H1 (cell line): ENCODE results near the gene KIF20A. TPM values are rescaled to one million over a fixed set of nuclear protein-coding genes. Genes with fewer than 3 reads are reported as not detected.

Experiments
- CTCF ChIA-PET: fragments of 300-600 bp; sonication (Branson Sonifier 250); formaldehyde crosslinking; loops from one replicate; lab custom pipeline; 2021; ENCODE audit not compliant: partially characterized antibody; lab: Charles Lee
- POLR2A ChIA-PET: fragments of 300-600 bp; sonication (Branson Sonifier 250); formaldehyde crosslinking; loops from one replicate; lab custom pipeline; 2021; ENCODE audit warnings: inconsistent platforms; ENCODE audit not compliant: partially characterized antibody; lab: Charles Lee
- DNase-seq, 2 experiments: peaks; one replicate each; pipeline versions ENCODE4 v3.0.0 to v3.0.0-alpha.2; 2010 to 2022; ENCODE audit warnings: low spot score in 2 of 2, low read depth in 1 of 2, mixed read lengths in 1 of 2
- FAIRE-seq: peaks from 2 replicates; lab custom pipeline; 2011; peaks lifted over from hg19 to GRCh38; lab: Jason Lieb, UNC
- H2AFZ ChIP-seq: 2 replicates; pipeline ENCODE4 v1.8.1; 2012; ENCODE audit warnings: low read length, inconsistent platforms
- H2AK5ac ChIP-seq: 2 replicates; pipeline ENCODE4 v1.6.1; 2013; ENCODE audit warnings: low read depth, low read length
- H2BK120ac ChIP-seq: replicated peaks from 2 replicates; pipeline ENCODE3; 2013; ENCODE audit warnings: low read depth, low read length, inconsistent platforms
- H2BK12ac ChIP-seq: 2 replicates; pipeline ENCODE4 v1.6.1; 2013; ENCODE audit warnings: low read depth, low read length
- H2BK15ac ChIP-seq: 2 replicates; pipeline ENCODE4 v1.6.1; 2013; ENCODE audit warnings: low read length
- H2BK20ac ChIP-seq: 2 replicates; pipeline ENCODE4 v1.6.1; 2013; ENCODE audit warnings: low read length
- H2BK5ac ChIP-seq: 2 replicates; pipeline ENCODE4 v1.6.1; 2013; ENCODE audit warnings: low read depth, low read length
- H3K14ac ChIP-seq: 2 replicates; pipeline ENCODE4 v1.6.1; 2013; ENCODE audit warnings: inconsistent platforms; ENCODE audit not compliant: insufficient read length
- H3K18ac ChIP-seq: 2 replicates; pipeline ENCODE4 v1.6.1; 2013; ENCODE audit warnings: low read length; ENCODE audit errors: extremely low read depth
- H3K23ac ChIP-seq: 2 replicates; pipeline ENCODE4 v1.6.1; 2013; ENCODE audit warnings: inconsistent platforms; ENCODE audit not compliant: insufficient read length
- H3K23me2 ChIP-seq: 2 replicates; pipeline ENCODE4 v1.6.1; 2013; ENCODE audit warnings: low read depth, low read length
- H3K27ac ChIP-seq: 2 replicates; pipeline ENCODE4 v1.6.1; 2011; ENCODE audit warnings: low read depth, low read length, inconsistent platforms
- H3K27me3 ChIP-seq, 4 experiments: replicated peaks in 1 of 4; 1 replicate in 1 of 4; 2 replicates in 3 of 4; pipeline versions ENCODE4 v1.6.1 to v1.8.1; 2011 to 2013; ENCODE audit warnings: low read length in 3 of 4, mild to moderate bottlenecking in 3 of 4, inconsistent platforms in 2 of 4, mixed read lengths in 2 of 4, moderate library complexity in 1 of 4; ENCODE audit not compliant: control insufficient read depth in 3 of 4, insufficient read depth in 3 of 4; ENCODE audit errors: extremely low read depth in 1 of 4
- H3K36me3 ChIP-seq, 4 experiments: 2 replicates each; pipeline versions ENCODE4 v1.6.1 to v1.8.1; 2011 to 2013; ENCODE audit warnings: mild to moderate bottlenecking in 4 of 4, low read length in 3 of 4, moderate library complexity in 2 of 4, control low read depth in 1 of 4, inconsistent platforms in 1 of 4; ENCODE audit not compliant: insufficient read depth in 4 of 4, control insufficient read depth in 2 of 4
- H3K4ac ChIP-seq: replicated peaks from 2 replicates; pipeline ENCODE3; 2013; ENCODE audit warnings: low read length, low read depth, mixed read lengths, inconsistent platforms; ENCODE audit not compliant: insufficient read length
- H3K4me1 ChIP-seq, 4 experiments: replicated peaks in 1 of 4; 1 replicate in 1 of 4; 2 replicates in 3 of 4; pipeline versions ENCODE4 v1.6.1 to v1.8.1; 2011 to 2013; ENCODE audit warnings: low read length in 3 of 4, inconsistent platforms in 2 of 4, mixed read lengths in 1 of 4; ENCODE audit not compliant: insufficient read depth in 4 of 4, control insufficient read depth in 3 of 4
- H3K4me2 ChIP-seq, 2 experiments: 2 replicates each; pipeline versions ENCODE4 v1.6.1 to v1.8.1; 2011 to 2013; ENCODE audit warnings: low read depth in 2 of 2, low read length in 2 of 2, control low read depth in 1 of 2, inconsistent platforms in 1 of 2, mild to moderate bottlenecking in 1 of 2; ENCODE audit not compliant: insufficient read depth in 1 of 2
- H3K4me3 ChIP-seq, 4 experiments: fragments of 200-600, 300-600 bp in 1 of 4; sonication (generic), shearing (Covaris generic), sonication (Bioruptor Twin) in 1 of 4; 2 replicates each; pipeline versions ENCODE4 v1.5.1 to v1.8.1; 2011 to 2016; ENCODE audit warnings: low read length in 4 of 4, low read depth in 3 of 4, control low read depth in 2 of 4, inconsistent platforms in 2 of 4, mild to moderate bottlenecking in 2 of 4, mixed read lengths in 1 of 4, moderate library complexity in 1 of 4; ENCODE audit not compliant: insufficient read depth in 2 of 4; ENCODE audit errors: extremely low read depth in 1 of 4
- H3K56ac ChIP-seq: replicated peaks from 2 replicates; pipeline ENCODE3; 2013; ENCODE audit warnings: low read depth, mild to moderate bottlenecking, mixed read lengths, low read length, inconsistent platforms; ENCODE audit not compliant: insufficient read length
- H3K79me1 ChIP-seq: 2 replicates; pipeline ENCODE4 v1.6.1; 2013; ENCODE audit warnings: low read depth, low read length, control low read depth
- H3K79me2 ChIP-seq, 2 experiments: 2 replicates each; pipeline versions ENCODE4 v1.6.1 to v1.8.1; 2012 to 2013; ENCODE audit warnings: low read length in 2 of 2, mild to moderate bottlenecking in 2 of 2, inconsistent platforms in 1 of 2; ENCODE audit not compliant: insufficient read depth in 2 of 2, control insufficient read depth in 1 of 2
- H3K9ac ChIP-seq, 4 experiments: replicated peaks in 1 of 4; 1 replicate in 1 of 4; 2 replicates in 3 of 4; pipeline versions ENCODE4 v1.6.1 to v1.8.1; 2011 to 2013; ENCODE audit warnings: low read depth in 3 of 4, low read length in 3 of 4, control low read depth in 2 of 4, mild to moderate bottlenecking in 2 of 4, moderate library complexity in 2 of 4, inconsistent platforms in 1 of 4; ENCODE audit errors: extremely low read depth in 1 of 4
- H3K9me3 ChIP-seq, 2 experiments: 2 replicates each; pipeline versions ENCODE4 v1.6.1 to v1.8.1; 2012 to 2013; ENCODE audit warnings: mild to moderate bottlenecking in 2 of 2, moderate library complexity in 2 of 2, control low read depth in 1 of 2, inconsistent platforms in 1 of 2, low read depth in 1 of 2, low read length in 1 of 2, mixed read lengths in 1 of 2; ENCODE audit not compliant: insufficient read depth in 2 of 2
- H4K20me1 ChIP-seq, 2 experiments: replicated peaks in 1 of 2; 2 replicates each; pipeline versions ENCODE3 to v1.8.1; 2011 to 2013; ENCODE audit warnings: inconsistent platforms in 2 of 2, low read length in 2 of 2, mild to moderate bottlenecking in 1 of 2; ENCODE audit not compliant: insufficient read depth in 2 of 2, control insufficient read depth in 1 of 2
- H4K5ac ChIP-seq: 2 replicates; pipeline ENCODE4 v1.6.1; 2013; ENCODE audit warnings: low read length, low read depth, mixed read lengths, inconsistent platforms; ENCODE audit not compliant: insufficient read length
- H4K8ac ChIP-seq: 2 replicates; pipeline ENCODE4 v1.8.0; 2013; ENCODE audit warnings: mild to moderate bottlenecking, moderate library complexity, low read length, inconsistent platforms; ENCODE audit not compliant: insufficient read depth; ENCODE audit errors: extremely low read depth
- H4K91ac ChIP-seq: replicated peaks from 2 replicates; pipeline ENCODE3; 2013; ENCODE audit warnings: low read length, mixed read lengths, inconsistent platforms; ENCODE audit not compliant: insufficient read length
- CTCF ChIP-seq, 3 experiments: IDR thresholded peaks; 1 replicate in 2 of 3; 2 replicates in 1 of 3; pipeline versions ENCODE4 v1.5.1 to v1.6.1; 2011; ENCODE audit warnings: low read length in 3 of 3, mild to moderate bottlenecking in 3 of 3, inconsistent platforms in 2 of 3, low read depth in 1 of 3, moderate library complexity in 1 of 3; ENCODE audit not compliant: insufficient read depth in 1 of 3; ENCODE audit errors: control extremely low read depth in 1 of 3
- EGR1 ChIP-seq: IDR thresholded peaks from 2 replicates; pipeline ENCODE4 v1.6.1; 2011; ENCODE audit warnings: low read depth, low read length, borderline replicate concordance
- HDAC6 ChIP-seq: IDR thresholded peaks from one replicate; pipeline ENCODE4 v1.7.1; 2012; ENCODE audit warnings: low read depth, mild to moderate bottlenecking, inconsistent platforms, low read length, moderate library complexity
- POLR2A ChIP-seq, 2 experiments: IDR thresholded peaks; 1 replicate in 1 of 2; 2 replicates in 1 of 2; pipeline ENCODE4 v1.6.1; 2011; ENCODE audit warnings: low read depth in 2 of 2, low read length in 2 of 2, mild to moderate bottlenecking in 2 of 2; ENCODE audit errors: control extremely low read depth in 1 of 2
- POLR2AphosphoS5 ChIP-seq: IDR thresholded peaks from 2 replicates; pipeline ENCODE4 v1.6.1; 2011; ENCODE audit warnings: low read depth, low read length
- RAD21 ChIP-seq, 2 experiments: IDR thresholded peaks in 1 of 2; conservative IDR thresholded peaks in 1 of 2; 2 replicates each; pipeline ENCODE4 v1.6.1; 2011; ENCODE audit warnings: low read depth in 2 of 2, low read length in 2 of 2, improper control_type of control experiment in 1 of 2, inconsistent platforms in 1 of 2, mild to moderate bottlenecking in 1 of 2, moderate library complexity in 1 of 2
- RNF2 ChIP-seq: fragments of 200-900, 300-1000 bp; sonication (generic); IDR thresholded peaks from 2 replicates; pipeline ENCODE4 v1.7.1; 2016; ENCODE audit warnings: borderline replicate concordance, low read depth, mild to moderate bottlenecking, antibody characterized with exemption, low read length; ENCODE audit not compliant: poor library complexity, severe bottlenecking; ENCODE audit errors: missing control alignments
- TEAD4 ChIP-seq: IDR thresholded peaks from 2 replicates; pipeline ENCODE4 v1.6.1; 2012; ENCODE audit warnings: low read depth, low read length, inconsistent platforms, mixed read lengths
- WGBS, 2 experiments: shearing (Covaris generic) in 1 of 2; methylation state at CpG; one replicate each; pipeline versions ENCODE4 v1.1.6 to v1.1.7; 2013 to 2015; ENCODE audit warnings: low lambda C conversion rate in 2 of 2, mixed read lengths in 2 of 2, inconsistent platforms in 1 of 2, low coverage in 1 of 2, missing lambda C conversion rate in 1 of 2; ENCODE audit not compliant: insufficient replicate concordance in 2 of 2, insufficient coverage in 1 of 2, insufficient read length in 1 of 2; ENCODE audit errors: extremely low coverage in 1 of 2, missing lambda C conversion rate in 1 of 2; 5-methylcytosine and 5-hydroxymethylcytosine counted together
- polyA plus RNA-seq, 7 experiments: library from polyadenylated mRNA; depleted of rRNA in 3 of 7; stranded (reverse) in 5 of 7; unstranded in 2 of 7; fragments of >200 nt in 5 of 7; fragments of 200-250 nt in 2 of 7; gene quantifications; 1 replicate in 5 of 7; 2 replicates in 1 of 7; 4 replicates in 1 of 7; pipeline versions ENCODE4 v1.2.1 to v1.2.3, GENCODE V29; 2011 to 2013; ENCODE audit warnings: missing spikeins in 2 of 7, mixed read lengths in 2 of 7
- total RNA-seq: library from RNA; stranded (reverse); fragmentation: NEBNext Ultra II Directional; extraction: Animal tissue kit (Norgen Biotek cat#: 25700); gene quantifications from 2 replicates; pipeline ENCODE4 v1.2.1, GENCODE V29; 2021
- TF ChIP-seq, protein P1 (sequence below): IDR thresholded peaks from 2 replicates; pipeline ENCODE4 v1.6.1; 2012; ENCODE audit warnings: low read length, inconsistent platforms

Gene KIF20A
- total and polyA plus RNA-seq, 2 of the 8 experiments (the other 6 are each of a cell fraction or from before 2014, with no cell fraction given): 33.3 to 67.1 TPM

GRCh38 chr5:138188626-138189025 lies 9.7 kb downstream of the KIF20A start:
- DNase-seq: no peak
- H3K18ac ChIP-seq: no peak overlapping the region
- 0 out of 2 replicates have a peak, but pooled peaks cover 2% of the 10 kb centered on the region for H3K79me1 ChIP-seq
- CTCF ChIA-PET: interaction anchor here (0.8 to 2.9 kb wide), 5 partner anchors 9 to 90 kb away, joined by 3 to 12 read pairs (median 5); partner anchors contain the start of gene KIF20A
- H2AK5ac ChIP-seq: no peak overlapping the region
- no peaks in the 10 kb centered on the region for H3K9me3 ChIP-seq
- H2BK5ac ChIP-seq: no peak overlapping the region
- no peak overlapping the region for H3K9ac ChIP-seq
- peaks cover 0 to 1% (median 0%) of the 10 kb centered on the region in 4 experiments; a peak in 1 of 7 replicates for H3K27me3 ChIP-seq
- no peak overlapping the region for H2BK20ac ChIP-seq
- H3K4me2 ChIP-seq: no peak overlapping the region
- no peak overlapping the region for H3K27ac ChIP-seq
- no peak overlapping the region for H2BK120ac ChIP-seq
- H3K23me2 ChIP-seq: no peaks in the 10 kb centered on the region
- POLR2A ChIA-PET: interaction anchor here (0.6 to 4.6 kb wide), 9 partner anchors 8 to 249 kb away, joined by 3 to 37 read pairs (median 4); partner anchors contain the start of genes BRD8, CDC23, KDM3B and KIF20A
- no peaks in the 10 kb centered on the region for H3K79me2 ChIP-seq
- H2BK12ac ChIP-seq: no peak overlapping the region
- H4K20me1 ChIP-seq: peaks cover 0 to 2% of the 10 kb centered on the region in 2 experiments
- no peaks in the 10 kb centered on the region for H3K4me1 ChIP-seq
- H2BK15ac ChIP-seq: no peak overlapping the region
- FAIRE-seq: no peak
- no peak overlapping the region for H2AFZ ChIP-seq
- no peak overlapping the region for H3K4ac ChIP-seq
- WGBS, 2 experiments: 95% methylated on average over 3 of the region's 3 CpGs; no CpG with 5 or more reads in 1 of the 2 experiments
- H4K91ac ChIP-seq: no peak overlapping the region
- no peak overlapping the region for H3K23ac ChIP-seq
- H3K36me3 ChIP-seq: peaks cover 44 to 90% (median 78%) of the 10 kb centered on the region in 4 experiments
- H4K5ac ChIP-seq: no peak overlapping the region
- no peak overlapping the region for H4K8ac ChIP-seq
- H3K56ac ChIP-seq: no peak overlapping the region
- H3K4me3 ChIP-seq: no peak overlapping the region
- H3K14ac ChIP-seq: no peak overlapping the region
- no peak for TF ChIP-seq POLR2A (IDR thresholded peaks at IDR 0.05; ENCODE audit: control extremely low read depth in 1 of 2, low read depth in 2 of 2, low read length in 2 of 2)
- no peak for TF ChIP-seq RAD21 (IDR thresholded peaks at IDR 0.05 in 1 of 2, conservative IDR thresholded peaks at IDR 0.05 in 1 of 2; ENCODE audit: low read depth in 2 of 2, low read length in 2 of 2)
- no peak for TF ChIP-seq POLR2AphosphoS5
- TF ChIP-seq TEAD4: no peak
- TF ChIP-seq RNF2: no peak
- no peak for TF ChIP-seq HDAC6
- TF ChIP-seq, protein P1, sequence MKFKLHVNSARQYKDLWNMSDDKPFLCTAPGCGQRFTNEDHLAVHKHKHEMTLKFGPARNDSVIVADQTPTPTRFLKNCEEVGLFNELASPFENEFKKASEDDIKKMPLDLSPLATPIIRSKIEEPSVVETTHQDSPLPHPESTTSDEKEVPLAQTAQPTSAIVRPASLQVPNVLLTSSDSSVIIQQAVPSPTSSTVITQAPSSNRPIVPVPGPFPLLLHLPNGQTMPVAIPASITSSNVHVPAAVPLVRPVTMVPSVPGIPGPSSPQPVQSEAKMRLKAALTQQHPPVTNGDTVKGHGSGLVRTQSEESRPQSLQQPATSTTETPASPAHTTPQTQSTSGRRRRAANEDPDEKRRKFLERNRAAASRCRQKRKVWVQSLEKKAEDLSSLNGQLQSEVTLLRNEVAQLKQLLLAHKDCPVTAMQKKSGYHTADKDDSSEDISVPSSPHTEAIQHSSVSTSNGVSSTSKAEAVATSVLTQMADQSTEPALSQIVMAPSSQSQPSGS: no peak
- TF ChIP-seq EGR1: no peak
- no peak for TF ChIP-seq CTCF (IDR thresholded peaks at IDR 0.05; ENCODE audit: control extremely low read depth in 1 of 3, insufficient read depth in 1 of 3, low read depth in 1 of 3, low read length in 3 of 3)
